Left ventricle myocardium inferior (tissue), 1 donor: ENCODE measurements around the gene ABHD1. TPM values are rescaled to one million over a fixed set of nuclear protein-coding genes. Genes with fewer than 3 reads are reported as not detected.

Experiments used
- DNase-seq: peaks from one replicate; pipeline ENCODE4 v3.0.0-alpha.2; 2020
- H3K27ac ChIP-seq: fragments of 200-600 bp; replicated peaks from 2 replicates; pipeline ENCODE4 v1.8.0; 2021
- H3K27me3 ChIP-seq: fragments of 200-600 bp; 2 replicates; pipeline ENCODE4 v1.8.0; 2021; ENCODE audit warnings: low read depth
- H3K36me3 ChIP-seq: fragments of 200-600 bp; 2 replicates; pipeline ENCODE4 v1.8.0; 2021
- H3K4me1 ChIP-seq: fragments of 200-600 bp; 2 replicates; pipeline ENCODE4 v1.8.0; 2021
- H3K4me3 ChIP-seq: fragments of 200-600 bp; 2 replicates; pipeline ENCODE4 v1.8.0; 2021; ENCODE audit warnings: mild to moderate bottlenecking, moderate library complexity
- H3K9me3 ChIP-seq: fragments of 200-600 bp; replicated peaks from 2 replicates; pipeline ENCODE4 v1.8.0; 2021
- CTCF ChIP-seq: fragments of 200-600 bp; IDR thresholded peaks from 2 replicates; pipeline ENCODE4 v1.8.0; 2021; ENCODE audit warnings: antibody characterized with exemption, mild to moderate bottlenecking, borderline replicate concordance
- intact Hi-C: fragments of 100-400 bp; cut with micrococcal nuclease; formaldehyde crosslinking; loops from one replicate; pipeline ENCODE4 v1.11.0; 2022
- total RNA-seq: library from RNA; stranded (reverse); fragmentation: NEBNext Ultra II Directional; extraction: Animal tissue kit (Norgen Biotek cat#: 25700); gene quantifications from one replicate; pipeline ENCODE4 v1.2.1, GENCODE V29; 2021
- donor health status: DM: no; HTN: yes; CAD: no; lungs with severe emphysema.

Gene ABHD1
- total RNA-seq, 1 donor from 2014 or later: 3.5 TPM

- intact Hi-C loops: no loop called here
Measured at GRCh38 chr2:27145682-27146081, 22.1 kb downstream of the ABHD1 start.

GRCh38 chr2:27147935-27148334, 24.3 kb downstream of the ABHD1 start:
- intact Hi-C loops: no loop called here
- Histone ChIP-seq H3K9me3 (no peaks in the 10 kb centered on the region), H3K4me3 (no peak overlapping the region), H3K27me3 (peaks cover 26% of the 10 kb centered on the region), H3K27ac (no peak overlapping the region), H3K36me3 (no peaks in the 10 kb centered on the region), H3K4me1 (no peaks in the 10 kb centered on the region)
- DNase-seq: no peak
- TF ChIP-seq CTCF: no peak

More at GRCh38 chr2:27145682-27146081, 22.1 kb downstream of the ABHD1 start:
- Histone ChIP-seq H3K27me3 (peaks cover 24% of the 10 kb centered on the region), H3K27ac (no peak overlapping the region), H3K4me3 (no peak overlapping the region), H3K4me1 (no peaks in the 10 kb centered on the region), H3K36me3 (no peaks in the 10 kb centered on the region), H3K9me3 (no peaks in the 10 kb centered on the region)
- TF ChIP-seq CTCF: no peak
- no peak for DNase-seq

- Histone ChIP-seq H3K36me3 (no peaks in the 10 kb centered on the region), H3K4me1 (no peaks in the 10 kb centered on the region), H3K27ac (no peak within 1 kb of the TSS), H3K27me3 (peaks cover 26% of the 10 kb centered on the region), H3K4me3 (no peak within 1 kb of the TSS), H3K9me3 (no peaks in the 10 kb centered on the region)
- intact Hi-C loops: no loop called here
- no peak for DNase-seq
- TF ChIP-seq CTCF: no peak
Measured at GRCh38 chr2:27148801-27149439, 25.3 kb downstream of the ABHD1 start, which contains the start of gene TCF23. TSS of gene TCF23 (plus strand) at chr2:27149004. CDS start at chr2:27149134, 130 bp downstream.

GRCh38 chr2:27149570-27150405, 26.2 kb downstream of the ABHD1 start:
- Histone ChIP-seq H3K4me3 (no peak overlapping the region), H3K9me3 (no peaks in the 10 kb centered on the region), H3K27me3 (peaks cover 26% of the 10 kb centered on the region), H3K4me1 (no peaks in the 10 kb centered on the region), H3K36me3 (no peaks in the 10 kb centered on the region), H3K27ac (no peak overlapping the region)
- intact Hi-C loops: no loop called here
- DNase-seq: no peak
- no peak for TF ChIP-seq CTCF

GRCh38 chr2:27150639-27151230, 27.1 kb downstream of the ABHD1 start:
- intact Hi-C loops: no loop called here
- H3K4me1 ChIP-seq: no peaks in the 10 kb centered on the region
- no peak for TF ChIP-seq CTCF
- H3K36me3 ChIP-seq: no peaks in the 10 kb centered on the region
- H3K27me3 ChIP-seq: peaks cover 26% of the 10 kb centered on the region
- no peak overlapping the region for H3K4me3 ChIP-seq
- no peak for DNase-seq
- no peaks in the 10 kb centered on the region for H3K9me3 ChIP-seq
- no peak overlapping the region for H3K27ac ChIP-seq
